ENCODE results near the gene SPPL3.
"Not testable (repeated sequence)": the region's sequence is repeated elsewhere in the genome, so short reads cannot be mapped to it uniquely, and the experiment has no call there.

Gene SPPL3

GRCh38 chr12:120839503-120839902, 64.7 kb downstream of the SPPL3 start:
- no peak for DNase-seq

GRCh38 chr12:120838629-120839383, 65.4 kb downstream of the SPPL3 start:
- DNase-seq, result not testable (repeated sequence)

- no peak for DNase-seq
These were observed 68.0 kb downstream of the SPPL3 start for GRCh38 chr12:120836114-120836684.

- DNase-seq, result no peak
These were observed 68.5 kb downstream of the SPPL3 start for GRCh38 chr12:120835657-120836056.

GRCh38 chr12:120835304-120835612, 68.9 kb downstream of the SPPL3 start:
- DNase-seq, result no peak

- no peak for DNase-seq
These were observed 69.5 kb downstream of the SPPL3 start for GRCh38 chr12:120834489-120835303.

- DNase-seq, result no peak
These were observed 70.3 kb downstream of the SPPL3 start for GRCh38 chr12:120833849-120834248.

- no peak for DNase-seq
These were observed 71.4 kb downstream of the SPPL3 start for GRCh38 chr12:120832737-120833136.

GRCh38 chr12:120831648-120832267, 72.4 kb downstream of the SPPL3 start:
- DNase-seq, result no peak

GRCh38 chr12:120830966-120831365, 73.2 kb downstream of the SPPL3 start:
- no peak for DNase-seq

- DNase-seq, result no peak
These were observed 73.9 kb downstream of the SPPL3 start for GRCh38 chr12:120830052-120830940.

GRCh38 chr12:120826335-120826734, 77.8 kb downstream of the SPPL3 start:
- DNase-seq, result no peak

GRCh38 chr12:120825337-120825736, 78.8 kb downstream of the SPPL3 start:
- no peak for DNase-seq

- DNase-seq, result no peak
These were observed 81.2 kb downstream of the SPPL3 start for GRCh38 chr12:120822832-120823503.

- no peak for DNase-seq
These were observed 82.3 kb downstream of the SPPL3 start for GRCh38 chr12:120821878-120822277.

- no peak for DNase-seq
These were observed 83.2 kb downstream of the SPPL3 start for GRCh38 chr12:120820884-120821510.

- no peak for DNase-seq
These were observed 85.7 kb downstream of the SPPL3 start for GRCh38 chr12:120818416-120818815.

GRCh38 chr12:120817559-120818330, 86.4 kb downstream of the SPPL3 start:
- DNase-seq, result no peak

- no peak for DNase-seq
These were observed 87.8 kb downstream of the SPPL3 start for GRCh38 chr12:120816363-120816762.

GRCh38 chr12:120814903-120815429, 89.2 kb downstream of the SPPL3 start:
- no peak for DNase-seq
